HG02943 (cell line): ENCODE measurements around the gene EFL1.
"Not testable (repeated sequence)": the region's sequence is repeated elsewhere in the genome, so short reads cannot be mapped to it uniquely, and the experiment has no call there.

Experiments
- ATAC-seq: cut with Tn5 transposase; IDR thresholded peaks from one replicate; pipeline ENCODE4 v1.9.1; 2021; ENCODE audit warnings: mild to moderate bottlenecking, low read depth, moderate library complexity; ENCODE audit not compliant: unreplicated experiment

EFL1 gene

DNA sequence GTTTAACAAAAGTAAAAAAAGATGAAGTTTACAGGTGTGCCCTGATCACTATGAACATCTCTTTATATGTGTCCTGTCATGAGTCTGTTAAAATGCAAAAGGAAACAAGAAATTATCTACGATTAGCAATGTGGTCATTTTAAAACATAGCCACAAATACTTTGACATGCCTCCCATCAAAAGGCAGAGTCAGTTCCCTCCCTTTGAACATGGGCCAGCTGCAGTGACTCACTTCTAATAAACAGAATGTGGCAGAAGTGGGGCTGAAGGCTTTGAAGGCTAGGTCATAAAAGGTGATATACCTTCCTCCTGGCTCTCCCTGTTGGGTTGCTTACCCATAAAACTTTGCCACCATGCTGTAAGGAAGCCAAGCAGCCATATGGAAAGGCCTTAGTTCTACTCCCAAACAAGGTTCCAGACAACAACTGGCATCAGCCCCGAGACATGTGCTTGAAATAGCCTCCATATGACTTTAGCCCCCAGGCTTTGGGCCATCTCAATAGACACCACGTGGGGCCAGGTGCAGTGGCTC lies 52.4 kb downstream of the EFL1 start:
- ATAC-seq = not testable (repeated sequence)

DNA sequence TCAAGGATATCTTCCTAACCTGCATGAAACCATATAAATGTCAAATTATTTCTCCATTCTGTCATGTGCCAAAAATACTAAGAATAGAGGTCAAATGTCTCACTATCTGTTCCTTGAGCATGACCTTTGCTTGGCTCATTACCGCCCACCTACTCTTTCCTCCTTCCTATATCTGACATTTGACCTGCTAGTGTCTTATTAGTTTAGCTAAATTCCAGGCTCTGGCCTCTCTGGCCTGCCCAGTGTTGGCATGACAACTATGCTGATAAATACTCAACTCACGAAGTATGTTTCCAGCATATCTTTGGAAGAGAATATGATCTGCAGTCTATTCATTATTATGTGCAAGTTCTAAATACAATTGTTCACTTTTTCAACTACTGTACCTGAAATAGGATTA lies 58.0 kb downstream of the EFL1 start:
- ATAC-seq = not testable (repeated sequence)

DNA sequence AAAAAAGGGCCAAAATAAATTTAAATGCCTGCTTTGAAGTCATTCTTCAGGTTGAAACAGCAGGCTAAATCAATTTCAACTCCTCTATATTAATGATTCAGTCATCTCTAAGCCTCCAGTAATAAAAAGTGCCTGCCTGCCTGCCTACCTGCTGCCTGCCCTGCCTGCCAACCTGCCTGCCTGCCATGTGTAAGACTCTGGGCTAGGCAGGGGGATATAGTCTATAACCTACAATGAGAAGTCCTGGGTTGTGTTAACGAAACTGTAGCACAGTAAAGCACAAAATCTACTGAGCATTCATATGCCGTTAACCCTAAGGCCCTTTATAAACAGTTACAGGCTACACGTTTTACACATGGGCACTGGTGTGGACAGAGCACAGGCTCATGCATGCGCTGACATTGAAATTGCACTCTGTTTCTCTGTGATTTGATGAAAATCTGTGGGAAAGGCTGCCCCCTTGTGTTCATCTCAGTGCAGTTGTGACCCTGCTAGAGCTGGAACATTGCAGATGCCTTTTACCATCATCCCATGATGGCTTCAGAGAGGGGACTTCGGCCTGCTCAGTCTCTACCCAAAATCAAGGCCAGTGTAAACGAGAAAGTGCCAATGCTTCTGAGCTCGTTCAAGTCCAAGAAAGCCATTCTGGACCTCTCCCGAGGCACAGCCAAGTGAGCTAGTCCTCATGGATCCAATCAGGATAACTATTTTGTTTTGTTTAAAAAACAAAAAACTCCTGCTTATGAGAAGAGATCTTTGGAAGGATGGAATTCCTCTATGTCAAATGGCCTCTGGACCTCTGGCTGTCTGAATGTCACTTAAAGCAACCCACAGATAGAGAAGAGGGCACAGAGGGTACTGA lies 64.6 kb downstream of the EFL1 start:
- peak; percentile 85 for ATAC-seq

DNA sequence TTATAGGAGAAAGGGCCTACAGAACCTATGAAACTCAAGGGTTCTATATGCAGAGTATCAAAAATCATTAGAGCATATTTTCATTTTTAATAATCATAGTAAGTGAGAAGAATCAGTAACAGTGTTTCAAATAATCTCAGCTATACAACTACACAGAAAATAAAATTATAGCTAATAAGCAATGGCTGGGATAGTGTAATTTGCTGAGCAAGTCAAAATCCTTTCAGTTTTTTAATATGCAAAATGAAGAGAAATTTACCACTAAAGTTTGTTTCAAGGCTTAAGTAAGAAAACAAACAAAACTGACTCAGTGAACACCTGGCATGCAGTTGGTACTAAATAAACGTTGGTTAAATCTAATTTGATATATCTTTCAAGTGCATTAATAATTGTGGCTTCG lies 66.2 kb downstream of the EFL1 start:
- ATAC-seq = no peak

DNA sequence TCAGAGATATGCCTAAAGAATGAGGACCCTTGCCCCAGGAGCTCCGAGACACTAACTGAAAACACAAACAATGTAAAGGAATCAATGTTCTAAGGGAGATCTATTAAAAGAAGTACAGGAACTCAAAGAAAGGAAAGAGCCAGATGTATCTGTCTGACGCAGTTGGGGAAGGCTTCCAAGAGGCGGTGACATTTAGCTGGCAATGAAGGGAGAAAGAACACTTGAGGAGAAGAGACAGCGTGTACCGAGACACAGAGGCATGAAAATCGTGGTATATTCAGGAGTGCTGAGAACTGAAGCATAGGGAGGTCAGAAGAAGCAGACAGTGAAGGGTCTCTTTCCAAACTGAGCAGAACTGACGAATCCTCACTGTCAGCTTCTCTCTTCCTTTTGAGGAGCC lies 66.7 kb downstream of the EFL1 start:
- ATAC-seq = not testable (repeated sequence)

DNA sequence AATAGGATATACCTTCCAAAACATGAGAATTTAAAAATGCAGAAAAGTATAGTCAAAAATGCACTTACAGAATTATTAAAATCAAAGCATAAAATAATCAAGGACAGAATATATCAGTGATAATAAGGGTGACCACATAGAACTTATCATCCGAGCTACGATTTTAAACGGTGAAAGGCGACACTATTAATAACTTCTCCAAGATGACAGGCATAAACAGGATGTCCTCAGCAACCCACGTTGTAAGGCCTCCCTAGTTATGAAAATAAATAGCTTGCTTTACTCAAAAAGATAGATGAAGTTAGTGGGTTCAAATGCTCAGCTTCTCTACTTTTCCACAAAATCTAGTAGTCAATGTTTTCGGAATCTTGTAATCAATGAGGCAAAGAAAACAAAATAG lies 68.0 kb downstream of the EFL1 start:
- not testable (repeated sequence) for ATAC-seq

DNA sequence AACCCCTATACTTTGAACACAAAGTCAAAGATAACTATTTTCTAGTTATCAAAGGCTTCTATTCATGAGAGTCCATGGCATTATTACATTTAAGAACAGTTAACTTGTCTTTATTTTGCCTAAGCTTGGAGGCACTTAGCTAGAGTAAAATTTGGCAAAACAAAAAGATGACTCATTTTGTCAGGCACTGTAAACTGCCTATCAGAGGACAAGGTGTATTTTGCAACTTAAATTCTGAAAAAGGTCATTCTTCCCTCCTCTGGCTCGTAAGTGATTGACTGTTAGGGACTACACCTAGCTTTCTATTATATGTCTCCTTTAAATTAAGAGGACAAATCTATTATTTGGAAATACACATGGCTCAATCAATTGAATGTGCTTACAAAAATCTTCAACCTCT lies 69.1 kb downstream of the EFL1 start:
- not testable (repeated sequence) for ATAC-seq

DNA sequence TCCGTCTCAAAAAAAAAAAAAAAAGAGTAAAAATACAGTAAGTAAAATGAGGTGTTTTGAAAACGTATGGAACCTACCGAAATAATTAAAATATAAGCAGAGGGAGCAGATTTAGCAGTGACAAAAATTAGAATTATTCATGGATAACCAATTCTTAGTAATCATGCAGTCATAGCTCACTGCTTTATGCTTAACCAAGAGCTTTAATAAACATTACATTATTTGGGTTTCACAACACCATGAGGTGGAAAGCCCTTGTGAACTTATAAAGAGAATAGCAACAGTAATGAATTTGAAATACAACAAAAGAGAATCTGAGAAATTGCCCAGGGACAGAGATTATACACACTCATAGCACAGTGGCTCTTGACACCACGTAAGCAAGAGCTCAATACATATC lies 70.1 kb downstream of the EFL1 start:
- ATAC-seq = not testable (repeated sequence)

DNA sequence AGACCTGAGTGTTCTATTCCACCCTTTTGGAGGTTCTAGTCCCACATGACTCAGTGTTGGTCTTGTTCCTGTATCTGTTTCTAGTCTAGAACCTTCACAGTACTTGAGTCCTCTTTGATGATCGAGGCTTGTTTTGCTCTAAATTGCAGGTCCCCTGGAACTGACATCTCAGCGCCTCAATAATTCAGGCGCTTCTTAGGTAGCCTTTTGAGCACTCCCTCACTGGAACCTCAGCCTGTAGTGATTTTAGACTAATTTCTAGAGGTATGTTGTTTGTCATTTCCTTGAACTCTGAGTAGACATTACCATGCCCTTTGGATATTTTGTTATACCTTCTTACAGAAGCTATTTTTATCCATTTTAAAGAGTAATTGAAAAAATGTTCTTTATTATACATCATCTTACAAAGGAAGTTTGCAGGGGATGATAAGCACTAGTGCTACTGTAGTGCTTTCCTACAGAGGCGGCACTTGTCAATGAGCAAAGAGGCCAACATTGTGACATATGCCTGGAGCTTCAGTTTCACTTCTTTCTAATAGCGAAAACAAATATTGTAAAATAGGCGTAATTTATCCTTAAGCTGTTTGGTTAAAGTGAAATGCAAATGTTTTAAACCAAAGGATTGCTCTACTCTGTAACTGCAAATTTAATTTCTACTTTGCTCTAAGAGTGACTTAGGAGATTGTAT lies 75.7 kb downstream of the EFL1 start:
- no peak for ATAC-seq

DNA sequence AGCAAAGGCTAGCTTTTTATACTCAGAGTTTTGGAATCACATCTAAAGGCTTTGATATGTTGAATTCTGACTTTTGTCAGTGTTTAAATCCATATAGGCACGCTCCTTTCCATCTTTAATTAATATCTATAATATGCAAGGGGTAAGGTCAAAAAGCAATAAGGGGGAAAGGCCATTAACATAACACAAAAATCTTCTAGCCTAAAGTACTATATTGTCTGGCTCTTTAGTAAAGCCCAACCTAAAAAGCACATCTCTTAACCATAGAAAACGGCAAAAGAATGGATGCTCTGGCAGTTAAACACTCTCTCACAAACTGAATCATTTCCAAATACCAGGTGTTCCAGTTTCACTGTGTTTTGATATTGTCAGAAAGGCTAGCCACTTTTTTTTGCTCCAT lies 76.4 kb downstream of the EFL1 start:
- ATAC-seq = no peak

DNA sequence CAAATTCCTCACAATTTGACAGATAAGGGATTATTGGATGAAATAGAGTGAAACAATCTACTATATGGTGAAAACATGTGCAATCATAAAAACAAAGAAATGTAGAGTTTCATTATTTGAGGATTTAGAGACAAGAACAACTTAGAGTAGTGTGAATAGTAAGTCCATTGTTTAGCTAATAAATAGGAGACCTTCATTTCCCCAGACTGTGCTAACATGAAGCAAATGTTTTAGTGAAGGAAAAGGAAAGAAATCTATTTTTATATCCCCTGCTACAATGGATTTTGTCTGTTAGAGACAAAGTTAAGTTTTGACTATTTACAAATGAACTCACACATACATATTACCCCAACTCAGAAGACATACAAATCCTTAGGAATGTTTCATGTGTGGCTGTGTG lies 77.8 kb downstream of the EFL1 start:
- ATAC-seq = no peak

DNA sequence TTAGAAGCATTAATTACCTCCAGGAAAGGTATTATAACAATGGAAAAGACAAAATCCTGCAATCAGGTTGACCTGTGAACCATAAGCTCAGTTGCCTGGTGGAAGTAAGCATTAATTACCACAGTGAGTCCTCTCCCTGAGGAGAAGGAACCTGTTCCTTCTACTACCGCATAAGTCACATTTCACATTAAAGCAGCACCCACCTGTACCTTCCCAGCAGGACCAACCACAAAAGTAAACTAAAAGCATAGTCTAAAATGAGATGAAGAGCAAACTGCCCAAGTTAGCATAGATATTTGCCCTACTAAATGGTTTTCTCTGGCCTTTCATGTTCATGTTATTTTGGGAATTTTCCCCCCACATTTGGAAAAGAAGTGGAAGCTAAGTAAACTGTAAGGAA lies 78.2 kb downstream of the EFL1 start:
- no peak for ATAC-seq

DNA sequence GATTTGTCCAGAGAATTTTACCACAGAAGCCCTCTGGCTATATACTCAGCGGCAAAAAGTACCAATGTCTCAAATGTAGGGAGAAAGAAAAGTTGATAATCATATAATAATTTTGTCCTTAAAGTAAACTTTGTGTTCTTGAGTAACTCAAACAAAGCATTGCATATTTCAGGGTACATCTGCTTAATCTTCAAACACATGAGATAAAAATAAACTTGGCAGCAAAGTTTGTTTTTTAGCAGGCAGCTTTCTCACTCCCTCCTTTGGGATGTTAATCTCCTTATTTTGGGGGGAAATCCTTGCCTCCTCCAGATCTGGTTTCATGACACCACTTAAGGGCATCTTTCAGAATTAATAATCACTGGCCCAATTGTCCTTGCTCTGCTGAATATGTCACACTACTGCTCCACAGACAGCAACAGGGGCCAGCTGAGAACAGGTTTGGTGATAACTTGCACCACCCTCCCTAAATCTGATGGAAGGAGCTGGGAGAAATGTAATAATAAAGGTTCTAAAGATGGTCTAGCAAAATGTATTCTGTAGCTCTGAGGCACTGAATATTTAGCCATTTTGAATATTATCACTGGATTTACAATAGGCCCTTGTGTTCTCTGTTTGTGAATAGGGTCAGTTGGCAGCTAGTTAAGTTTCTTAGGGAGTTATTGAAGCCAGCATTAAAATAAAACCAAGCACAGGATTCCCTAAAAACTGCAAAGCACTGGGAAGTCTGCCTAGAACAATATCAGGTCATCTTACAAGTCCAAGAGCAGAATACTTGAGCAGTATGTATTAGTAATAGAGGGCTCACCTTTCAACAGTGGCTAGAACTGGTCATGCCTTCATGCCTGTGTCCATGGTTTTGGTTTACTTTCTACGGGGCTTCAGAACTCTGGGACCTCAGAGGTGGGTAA lies 79.2 kb downstream of the EFL1 start:
- no peak for ATAC-seq

DNA sequence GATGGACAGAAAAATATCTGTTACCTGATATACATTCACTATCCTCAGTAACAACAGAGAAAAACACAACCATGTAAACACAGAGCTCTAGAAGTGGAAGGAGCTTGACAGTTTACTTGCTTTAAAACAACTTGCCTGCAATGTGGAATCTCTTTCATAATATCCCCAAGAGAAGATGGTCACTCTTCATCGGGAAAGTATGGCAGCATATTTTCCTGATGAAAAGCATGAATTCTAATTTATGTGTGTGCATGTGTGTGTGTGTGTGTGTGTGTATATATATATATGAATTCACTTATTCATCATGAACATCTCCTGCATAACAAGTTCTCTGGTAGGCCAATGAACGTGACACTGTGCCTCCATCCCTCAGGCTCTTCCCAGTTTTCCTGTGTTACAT lies 81.2 kb downstream of the EFL1 start:
- ATAC-seq = no peak

DNA sequence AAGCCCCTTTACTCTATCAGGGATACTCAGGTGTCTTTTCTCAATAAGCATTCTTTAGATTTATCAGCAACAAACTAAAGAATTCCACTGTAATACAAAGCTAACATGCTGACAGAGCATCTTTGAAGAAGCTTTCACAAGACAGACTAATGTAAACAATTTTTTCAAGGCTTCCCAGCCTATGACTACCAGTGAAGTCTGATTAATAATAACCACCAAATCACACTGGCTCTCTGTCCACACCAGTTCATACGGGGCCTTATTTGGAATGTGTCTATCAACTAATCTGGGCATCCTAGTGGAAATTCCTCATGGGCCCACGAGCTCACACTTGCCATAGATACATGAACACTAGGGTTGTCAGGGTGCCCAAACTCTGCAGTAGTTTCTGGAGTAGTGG lies 84.5 kb downstream of the EFL1 start:
- ATAC-seq = no peak

DNA sequence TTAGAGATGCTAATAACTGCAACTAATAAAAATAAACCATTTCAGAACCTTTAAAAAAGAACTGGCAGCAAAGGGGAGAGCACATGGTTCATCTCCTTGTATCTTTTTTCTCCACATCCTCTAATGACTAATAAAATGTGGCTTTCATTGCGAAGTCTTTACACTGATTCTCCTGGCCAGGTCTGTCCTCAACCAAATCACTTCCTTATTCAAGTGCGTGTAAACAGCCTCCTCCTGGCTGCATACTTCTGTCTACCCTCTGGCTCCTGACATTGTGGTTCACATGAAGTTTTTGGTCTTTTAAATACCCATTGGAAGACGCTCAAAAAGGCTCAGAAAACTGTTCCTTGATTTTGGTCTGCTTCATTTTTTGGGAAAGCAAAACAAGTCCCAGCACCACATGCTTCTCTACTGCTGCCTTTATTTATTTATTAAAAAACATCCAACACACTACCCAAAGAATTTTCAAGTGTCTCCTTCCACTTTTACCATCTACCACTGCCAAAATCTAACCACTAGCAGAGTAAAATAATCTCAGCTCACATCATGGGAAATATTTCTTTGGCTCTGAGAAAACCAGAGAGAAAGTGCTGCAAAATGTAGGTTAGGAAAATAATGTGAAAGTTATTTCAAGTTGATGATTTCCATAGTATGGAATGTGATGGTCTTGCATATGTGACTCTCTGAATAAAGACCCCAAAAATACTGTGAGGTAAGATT lies 85.1 kb downstream of the EFL1 start:
- ATAC-seq = no peak

DNA sequence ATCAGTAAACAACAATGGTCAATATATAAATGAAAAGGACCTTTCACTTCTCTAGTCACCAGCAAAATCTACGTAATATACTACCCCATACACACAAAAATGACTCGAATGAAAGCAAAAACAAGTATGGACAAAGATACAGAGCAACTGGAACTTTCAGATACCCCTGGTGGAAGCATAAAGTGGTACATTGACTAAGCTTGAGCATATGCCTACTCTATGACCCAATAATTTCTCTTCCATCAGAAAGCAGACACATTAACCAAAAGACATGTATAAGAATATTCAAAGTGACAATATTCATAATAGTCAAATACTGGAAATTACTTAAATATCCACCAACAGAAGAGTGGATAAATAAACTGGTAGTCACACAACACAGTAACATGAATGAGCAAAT lies 86.0 kb downstream of the EFL1 start:
- ATAC-seq = no peak

DNA sequence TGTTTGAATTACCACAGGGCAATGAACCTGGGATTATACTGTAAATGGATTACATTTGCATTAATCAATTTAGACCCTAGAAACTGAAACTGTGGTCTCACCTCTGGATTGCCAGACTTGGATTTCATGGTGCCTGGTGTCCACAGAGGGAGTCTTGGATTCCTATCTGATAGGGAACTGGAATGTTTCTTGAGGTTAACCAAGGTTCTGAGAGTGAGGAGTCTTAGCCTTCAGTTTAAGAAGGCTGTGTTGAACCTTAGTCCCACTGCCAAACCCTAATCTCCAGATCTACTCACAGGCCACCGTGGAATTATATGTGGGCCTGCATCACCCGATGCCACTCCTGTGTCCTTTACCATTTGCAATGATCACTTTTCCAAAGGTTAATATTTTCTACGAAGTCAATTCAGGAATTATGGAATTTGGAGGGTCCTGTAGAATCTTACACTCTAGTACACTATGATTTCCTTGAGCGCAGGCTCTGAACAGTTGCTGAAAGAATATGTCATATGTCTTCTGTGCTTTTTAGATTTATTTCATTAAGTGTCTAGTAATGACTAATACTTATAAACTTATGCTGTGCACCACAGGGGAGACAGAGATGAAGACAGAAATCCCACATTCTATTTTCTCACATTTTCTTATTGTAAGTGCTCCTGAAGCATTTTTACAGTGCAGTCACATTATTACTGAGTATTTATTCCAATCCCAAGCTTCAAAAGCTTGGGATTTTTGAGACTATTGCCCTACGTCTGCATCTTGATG lies 87.9 kb downstream of the EFL1 start:
- ATAC-seq = no peak

DNA sequence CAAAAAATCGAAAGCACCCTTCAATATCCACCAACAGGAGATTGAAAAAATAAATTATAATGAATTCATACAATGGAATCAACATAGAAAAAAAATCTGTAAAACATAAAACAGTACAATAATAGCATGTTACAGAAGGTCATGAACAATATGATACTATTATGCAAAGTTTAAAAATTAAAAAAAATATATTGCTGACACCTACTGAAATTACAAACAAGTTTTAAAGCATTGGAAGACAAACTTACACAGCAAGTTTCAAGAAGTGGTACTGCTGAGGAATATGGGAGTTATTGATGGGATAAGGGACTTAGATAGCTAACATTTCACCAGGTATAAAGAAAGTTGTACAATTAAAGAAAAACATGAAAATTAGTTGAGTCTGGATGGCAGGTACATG lies 89.4 kb downstream of the EFL1 start:
- no peak for ATAC-seq
